HCT116 (cell line): Measurements from ENCODE around the gene GDPD5. TPM values are rescaled to one million over a fixed set of nuclear protein-coding genes. Genes with fewer than 3 reads are reported as not detected.

ENCODE experiments used
- ATAC-seq: fragments of 200-7000 bp; cut with Tn5 transposase; 2 replicates; pipeline ENCODE4 v1.9.1; 2020; ENCODE audit warnings: mild to moderate bottlenecking, moderate library complexity
- BruUV-seq: library from RNA; stranded (reverse); fragments of 400-500 nt; replicated peaks from 2 replicates; lab custom pipeline; 2021; lab: Mats Ljungman, UMichigan
- CTCF ChIA-PET: fragments of 300-600 bp; sonication (Branson Sonifier 250); formaldehyde crosslinking; loops from one replicate; lab custom pipeline; 2021; ENCODE audit warnings: antibody characterized with exemption; lab: Charles Lee
- POLR2A ChIA-PET: fragments of 300-600, 350-600 bp; sonication (Branson Sonifier 250); formaldehyde crosslinking; loops from one replicate; lab custom pipeline; 2021; ENCODE audit warnings: antibody characterized with exemption; lab: Charles Lee
- RAD21 ChIA-PET, 2 experiments: fragments of 300-600 bp; sonication (Branson Sonifier 250); formaldehyde crosslinking; loops; one replicate each; lab custom pipeline; 2023; ENCODE audit warnings: low total read pairs in 2 of 2; ENCODE audit not compliant: uncharacterized antibody in 2 of 2, unreplicated experiment in 2 of 2, low non-redundant PET in 1 of 2; lab: Charles Lee
- DNase-seq: peaks from one replicate; pipeline ENCODE4 v3.0.0-alpha.2; 2010; ENCODE audit warnings: low read depth, low spot score
- H2AFZ ChIP-seq: fragments of 200-600 bp; shearing (Covaris generic), sonication (generic); 2 replicates; pipeline ENCODE4 v1.6.1; 2017; ENCODE audit warnings: low read depth, mixed run types, mixed read lengths, antibody characterized with exemption, low read length; ENCODE audit not compliant: poor library complexity, severe bottlenecking
- H3K27ac ChIP-seq: 2 replicates; pipeline ENCODE4 v1.5.1; 2012; ENCODE audit warnings: low read depth, low read length
- H3K27me3 ChIP-seq: fragments of 200-600 bp; sonication (generic); 2 replicates; pipeline ENCODE4 v1.6.1; 2016; ENCODE audit warnings: mixed run types, low read length, mixed read lengths; ENCODE audit not compliant: insufficient read depth
- H3K36me3 ChIP-seq, 2 experiments: fragments of 200-500 bp in 1 of 2; fragments of 200-600 bp in 1 of 2; sonication (Bioruptor generic) in 1 of 2; sonication (generic) in 1 of 2; 2 replicates each; pipeline versions ENCODE4 v1.5.1 to v1.6.1; 2014 to 2016; ENCODE audit warnings: low read length in 2 of 2, inconsistent platforms in 1 of 2, mixed read lengths in 1 of 2, mixed run types in 1 of 2; ENCODE audit not compliant: insufficient read depth in 2 of 2, control insufficient read depth in 1 of 2
- H3K4me1 ChIP-seq, 2 experiments: fragments of 200-600 bp in 1 of 2; sonication (generic) in 1 of 2; 2 replicates each; pipeline versions ENCODE4 v1.5.1 to v1.6.1; 2012 to 2017; ENCODE audit warnings: low read length in 2 of 2, inconsistent platforms in 1 of 2, mild to moderate bottlenecking in 1 of 2, mixed read lengths in 1 of 2, mixed run types in 1 of 2, moderate library complexity in 1 of 2; ENCODE audit not compliant: insufficient read depth in 2 of 2, control insufficient read depth in 1 of 2
- H3K4me2 ChIP-seq: fragments of 200-600 bp; sonication (generic); 2 replicates; pipeline ENCODE4 v1.6.1; 2017; ENCODE audit warnings: mixed run types, low read length, mixed read lengths
- H3K4me3 ChIP-seq, 2 experiments: fragments of 200-600 bp in 1 of 2; sonication (generic) in 1 of 2; replicated peaks in 1 of 2; 2 replicates each; pipeline ENCODE4 v1.5.1; 2011 to 2016; ENCODE audit warnings: low read length in 2 of 2, control low read depth in 1 of 2, low read depth in 1 of 2, mild to moderate bottlenecking in 1 of 2, mixed read lengths in 1 of 2, mixed run types in 1 of 2
- H3K79me2 ChIP-seq: fragments of 200-600 bp; sonication (generic); 2 replicates; pipeline ENCODE4 v1.6.1; 2017; ENCODE audit warnings: mild to moderate bottlenecking, mixed run types, low read length, moderate library complexity, mixed read lengths; ENCODE audit not compliant: insufficient read depth
- H3K9ac ChIP-seq: fragments of 200-600 bp; sonication (generic); 2 replicates; pipeline ENCODE4 v1.6.1; 2016; ENCODE audit warnings: low read length, mixed read lengths
- H3K9me2 ChIP-seq: fragments of 200-600 bp; sonication (generic), shearing (Covaris generic); 2 replicates; pipeline ENCODE4 v1.6.1; 2017; ENCODE audit warnings: mixed run types, mild to moderate bottlenecking, moderate library complexity; ENCODE audit not compliant: insufficient read depth
- H3K9me3 ChIP-seq, 2 experiments: fragments of 200-500 bp in 1 of 2; fragments of 200-600 bp in 1 of 2; sonication (Bioruptor generic) in 1 of 2; sonication (generic) in 1 of 2; 2 replicates each; pipeline ENCODE4 v1.6.1; 2014 to 2017; ENCODE audit warnings: low read length in 2 of 2, mixed read lengths in 2 of 2, inconsistent platforms in 1 of 2, low read depth in 1 of 2, mild to moderate bottlenecking in 1 of 2, mixed run types in 1 of 2, moderate library complexity in 1 of 2; ENCODE audit not compliant: control insufficient read depth in 1 of 2, insufficient read depth in 1 of 2
- H4K20me1 ChIP-seq: fragments of 200-600 bp; sonication (generic), shearing (Covaris generic); 2 replicates; pipeline ENCODE4 v1.6.1; 2017; ENCODE audit warnings: mixed run types, mild to moderate bottlenecking, moderate library complexity; ENCODE audit not compliant: insufficient read depth
- CBX3 ChIP-seq: IDR thresholded peaks from 2 replicates; pipeline ENCODE4 v1.6.1; 2012; ENCODE audit warnings: low read depth
- CEBPB ChIP-seq: IDR thresholded peaks from 2 replicates; pipeline ENCODE4 v1.6.1; 2012; ENCODE audit warnings: low read depth
- EZH2 ChIP-seq: fragments of 200-600 bp; sonication (generic); IDR thresholded peaks from 2 replicates; pipeline ENCODE4 v1.6.1; 2017; ENCODE audit warnings: antibody characterized with exemption, mixed run types
- EZH2phosphoT487 ChIP-seq: fragments of 200-600 bp; IDR thresholded peaks from 2 replicates; pipeline ENCODE4 v1.6.1; 2018; ENCODE audit warnings: antibody characterized with exemption, borderline replicate concordance
- MAX ChIP-seq: IDR thresholded peaks from 2 replicates; pipeline ENCODE4 v1.6.1; 2012
- POLR2A ChIP-seq: IDR thresholded peaks from 2 replicates; pipeline ENCODE4 v1.7.0; 2011; ENCODE audit warnings: borderline replicate concordance; ENCODE audit not compliant: insufficient read depth, insufficient read length; ENCODE audit errors: extremely low read depth
- RAD21 ChIP-seq: IDR thresholded peaks from 2 replicates; pipeline ENCODE4 v1.6.1; 2012; ENCODE audit warnings: low read depth, mild to moderate bottlenecking
- SIN3A ChIP-seq: IDR thresholded peaks from 2 replicates; pipeline ENCODE4 v1.6.1; 2012; ENCODE audit warnings: low read depth
- SRF ChIP-seq: IDR thresholded peaks from 2 replicates; pipeline ENCODE4 v1.6.1; 2012; ENCODE audit warnings: low read depth
- TCF7L2 ChIP-seq: IDR thresholded peaks from 2 replicates; pipeline ENCODE4 v1.7.0; 2011; ENCODE audit warnings: borderline replicate concordance, inconsistent platforms; ENCODE audit not compliant: insufficient read depth, insufficient read length; ENCODE audit errors: extremely low read depth
- intact Hi-C: fragments of 100-400 bp; cut with micrococcal nuclease; formaldehyde crosslinking; loops from 2 replicates; pipeline ENCODE4 v1.10.0; 2022
- total RNA-seq: library from RNA; stranded (reverse); gene quantifications from one replicate; pipeline ENCODE4 v1.2.1, GENCODE V29; 2021; ENCODE audit not compliant: unreplicated experiment

The GDPD5 gene
- total RNA-seq, 1 experiment from 2014 or later = 27.5 TPM

GRCh38 chr11:75510004-75510722 lies 15.6 kb downstream of the GDPD5 start:
- Histone ChIP-seq H3K4me3 (no peak overlapping the region), H4K20me1 (no peaks in the 10 kb centered on the region), H3K9me2 (no peaks in the 10 kb centered on the region), H3K9me3 (no peaks in the 10 kb centered on the region), H3K79me2 (no peaks in the 10 kb centered on the region), H3K4me2 (no peak overlapping the region), H3K4me1 (peaks cover 2 to 13% of the 10 kb centered on the region in 2 experiments; a peak in 1 of 4 replicates), H2AFZ (no peak overlapping the region), H3K9ac (no peak overlapping the region), H3K27me3 (no peaks in the 10 kb centered on the region), H3K27ac (no peak overlapping the region), H3K36me3 (no peaks in the 10 kb centered on the region)
- no peak for ATAC-seq
- ChIA-PET CTCF (interaction anchor here (0.7 kb wide), 1 partner anchor 13 kb away, joined by 3 read pairs; no protein-coding TSS in a partner anchor), POLR2A (no interaction called here), RAD21 (no interaction called here)
- no peak for DNase-seq
- intact Hi-C loops = no loop called here
- TF ChIP-seq SIN3A (no peak), TCF7L2 (no peak), SRF (no peak), CBX3 (no peak), EZH2 (no peak), CEBPB (no peak), POLR2A (no peak), RAD21 (no peak), MAX (no peak), EZH2phosphoT487 (no peak)
- BruUV-seq = no TSS peak
